Endodermal cell (in vitro differentiated cells): Measurements from ENCODE around the gene DNAJB1. TPM values are rescaled to one million over a fixed set of nuclear protein-coding genes. Genes with fewer than 3 reads are reported as not detected.
A peak's percentile ranks its signal among the peaks of the same experiment; 100 is the strongest.

Source experiments
- DNase-seq: peaks from one replicate; pipeline ENCODE4 v3.0.0-alpha.2; 2017
- H3K27ac ChIP-seq: 2 replicates; pipeline ENCODE4 v1.5.1; 2013; ENCODE audit warnings: mild to moderate bottlenecking, low read depth, low read length, moderate library complexity
- H3K27me3 ChIP-seq: 2 replicates; pipeline ENCODE4 v1.6.1; 2013; ENCODE audit warnings: mild to moderate bottlenecking, low read length, moderate library complexity; ENCODE audit not compliant: insufficient read depth, control insufficient read depth, poor library complexity, severe bottlenecking
- H3K36me3 ChIP-seq: 2 replicates; pipeline ENCODE4 v1.7.0; 2013; ENCODE audit warnings: mild to moderate bottlenecking, low read length, moderate library complexity; ENCODE audit not compliant: control insufficient read depth, insufficient read depth
- H3K4me1 ChIP-seq: one replicate; pipeline ENCODE4 v1.7.0; 2013; ENCODE audit warnings: low read length; ENCODE audit not compliant: control insufficient read depth, insufficient read depth
- H3K4me3 ChIP-seq: 2 replicates; pipeline ENCODE4 v1.5.1; 2013; ENCODE audit warnings: mild to moderate bottlenecking, low read length, moderate library complexity
- H3K9ac ChIP-seq: 2 replicates; pipeline ENCODE4 v1.6.1; 2013; ENCODE audit warnings: mild to moderate bottlenecking, low read length, moderate library complexity; ENCODE audit not compliant: poor library complexity, severe bottlenecking; ENCODE audit errors: extremely low read depth
- H3K9me3 ChIP-seq: 2 replicates; pipeline ENCODE4 v1.6.1; 2013; ENCODE audit warnings: mild to moderate bottlenecking, low read length, moderate library complexity; ENCODE audit not compliant: control insufficient read depth
- H3K27ac Mint-ChIP-seq: 2 replicates; pipeline ENCODE4 v1.8.0; 2020; ENCODE audit warnings: mixed read lengths
- H3K27me3 Mint-ChIP-seq: 2 replicates; pipeline ENCODE4 v1.8.0; 2021; ENCODE audit warnings: mild to moderate bottlenecking, mixed read lengths; ENCODE audit not compliant: insufficient read depth
- H3K36me3 Mint-ChIP-seq: 2 replicates; pipeline ENCODE4 v1.8.0; 2020; ENCODE audit warnings: low read depth, mixed read lengths
- H3K4me1 Mint-ChIP-seq: 2 replicates; pipeline ENCODE4 v1.8.0; 2020; ENCODE audit warnings: mixed read lengths
- H3K4me3 Mint-ChIP-seq: 2 replicates; pipeline ENCODE4 v1.8.0; 2020; ENCODE audit warnings: mild to moderate bottlenecking, moderate library complexity, mixed read lengths
- H3K9me3 Mint-ChIP-seq: 2 replicates; pipeline ENCODE4 v1.8.0; 2020; ENCODE audit warnings: mild to moderate bottlenecking, mixed read lengths
- CTCF ChIP-seq: fragments of 200-600 bp; sonication (generic); conservative IDR thresholded peaks from 2 replicates; pipeline ENCODE4 v1.5.0; 2021; ENCODE audit warnings: antibody characterized with exemption, mild to moderate bottlenecking
- WGBS, 2 experiments: methylation state at CpG; one replicate each; pipeline versions ENCODE4 v1.1.5 to v1.1.7; 2013; ENCODE audit warnings: missing lambda C conversion rate in 2 of 2, mixed read lengths in 1 of 2; ENCODE audit not compliant: insufficient coverage in 1 of 2, insufficient read length in 1 of 2; 5-methylcytosine and 5-hydroxymethylcytosine counted together
- total RNA-seq, 2 donors: library from RNA; stranded (reverse); fragmentation: NEBNext Ultra II Directional in 1 of 2; extraction: Animal tissue kit (Norgen Biotek cat#: 25700) in 1 of 2; gene quantifications; 2 replicates in 1 of 2; 3 replicates in 1 of 2; pipeline ENCODE4 v1.2.1, GENCODE V29; 2021

The DNAJB1 gene
- total RNA-seq, 2 donors from 2014 or later = 66.1 to 70.0 TPM

GRCh38 chr19:14515501-14516047 lies 2.6 kb downstream of the DNAJB1 start:
- Mint-ChIP-seq H3K27me3 (no peaks in the 10 kb centered on the region), H3K4me1 (peaks cover 28% of the 10 kb centered on the region), H3K4me3 (peak overlapping the region; percentile 88), H3K9me3 (no peaks in the 10 kb centered on the region), H3K36me3 (peaks cover 25% of the 10 kb centered on the region), H3K27ac (no peak overlapping the region)
- no peak overlapping the region for H3K9ac ChIP-seq
- H3K36me3 ChIP-seq = peaks cover 39% of the 10 kb centered on the region
- no peaks in the 10 kb centered on the region for H3K9me3 ChIP-seq
- no peaks in the 10 kb centered on the region for H3K27me3 ChIP-seq
- H3K4me1 ChIP-seq = peaks cover 8% of the 10 kb centered on the region
- no peak for DNase-seq
- no peak for TF ChIP-seq CTCF
- peak overlapping the region; percentile 97 for H3K4me3 ChIP-seq
- WGBS, 2 experiments = 92 to 100% methylated on average over 7 to 8 of the region's 8 CpGs
- H3K27ac ChIP-seq = no peak overlapping the region

GRCh38 chr19:14514215-14514863 lies 3.9 kb downstream of the DNAJB1 start:
- Mint-ChIP-seq H3K4me3 (no peak overlapping the region), H3K4me1 (peaks cover 27% of the 10 kb centered on the region), H3K27me3 (no peaks in the 10 kb centered on the region), H3K27ac (no peak overlapping the region), H3K9me3 (no peaks in the 10 kb centered on the region), H3K36me3 (peaks cover 25% of the 10 kb centered on the region)
- Histone ChIP-seq H3K4me3 (no peak overlapping the region), H3K36me3 (peaks cover 39% of the 10 kb centered on the region), H3K27me3 (no peaks in the 10 kb centered on the region), H3K4me1 (peaks cover 8% of the 10 kb centered on the region), H3K27ac (no peak overlapping the region), H3K9me3 (no peaks in the 10 kb centered on the region), H3K9ac (no peak overlapping the region)
- no peak for DNase-seq
- WGBS, 2 experiments = 93 to 97% methylated on average over 6 to 8 of the region's 8 CpGs
- no peak for TF ChIP-seq CTCF

GRCh38 chr19:14512406-14512961 lies 5.7 kb downstream of the DNAJB1 start:
- no peak overlapping the region for H3K27ac ChIP-seq
- TF ChIP-seq CTCF = no peak

More at GRCh38 chr19:14512406-14512961, 5.7 kb downstream of the DNAJB1 start:
- peaks cover 8% of the 10 kb centered on the region for H3K4me1 ChIP-seq
- H3K36me3 Mint-ChIP-seq = peaks cover 25% of the 10 kb centered on the region
- H3K9ac ChIP-seq = no peak overlapping the region
- no peak for DNase-seq
- H3K9me3 Mint-ChIP-seq = no peaks in the 10 kb centered on the region
- H3K4me3 Mint-ChIP-seq = no peak overlapping the region
- H3K4me3 ChIP-seq = no peak overlapping the region
- H3K27ac Mint-ChIP-seq = no peak overlapping the region
- no peaks in the 10 kb centered on the region for H3K27me3 Mint-ChIP-seq
- no peaks in the 10 kb centered on the region for H3K27me3 ChIP-seq
- WGBS, 2 experiments = 95 to 96% methylated on average over 10 to 14 of the region's 14 CpGs
- peaks cover 27% of the 10 kb centered on the region for H3K4me1 Mint-ChIP-seq
- peaks cover 39% of the 10 kb centered on the region for H3K36me3 ChIP-seq
- no peaks in the 10 kb centered on the region for H3K9me3 ChIP-seq
